Transverse colon (tissue), 4 donors: ENCODE results near the gene RTF2. TPM values are rescaled to one million over a fixed set of nuclear protein-coding genes. Genes with fewer than 3 reads are reported as not detected.
"Not testable (repeated sequence)": the region's sequence is repeated elsewhere in the genome, so short reads cannot be mapped to it uniquely, and the experiment has no call there.

Experiments used
- DNase-seq: peaks from one replicate; pipeline ENCODE4 v3.0.0-alpha.2; 2019
- H3K27ac ChIP-seq, 4 donors: fragments of 200-600 bp; sonication (generic); 2 replicates each; pipeline ENCODE4 v1.5.1; 2016 to 2018; ENCODE audit warnings: inconsistent platforms in 4 of 4
- H3K27me3 ChIP-seq: fragments of 200-600 bp; sonication (generic); 2 replicates; pipeline ENCODE4 v1.5.1; 2017; ENCODE audit warnings: inconsistent platforms
- H3K36me3 ChIP-seq, 4 donors: fragments of 200-600 bp; sonication (generic); 2 replicates each; pipeline ENCODE4 v1.5.1; 2017 to 2019; ENCODE audit warnings: inconsistent platforms in 4 of 4
- H3K4me1 ChIP-seq, 4 donors: fragments of 200-600 bp; sonication (generic); 2 replicates each; pipeline ENCODE4 v1.5.1; 2017 to 2020; ENCODE audit warnings: inconsistent platforms in 4 of 4
- H3K4me3 ChIP-seq, 4 donors: fragments of 200-600 bp; sonication (generic); 1 replicate in 1 of 4; 2 replicates in 3 of 4; pipeline versions ENCODE4 v1.5.1 to v1.6.1; 2017 to 2019; ENCODE audit warnings: inconsistent platforms in 4 of 4
- H3K9me3 ChIP-seq, 2 donors: fragments of 200-600 bp; sonication (generic); 2 replicates each; pipeline ENCODE4 v1.5.1; 2017 to 2019; ENCODE audit warnings: inconsistent platforms in 2 of 2
- EP300 ChIP-seq: sonication (generic); formaldehyde crosslinking; IDR thresholded peaks from one replicate; pipeline ENCODE4 v1.6.1; 2017; ENCODE audit warnings: antibody characterized with exemption, low read depth
- POLR2A ChIP-seq: fragments of 450-650 bp; IDR thresholded peaks from one replicate; pipeline ENCODE4 v1.6.1; 2016; ENCODE audit warnings: antibody characterized with exemption, mild to moderate bottlenecking, moderate library complexity
- POLR2AphosphoS5 ChIP-seq, 3 donors: sonication (generic); formaldehyde crosslinking; IDR thresholded peaks; one replicate each; pipeline ENCODE4 v1.6.1; 2016; ENCODE audit warnings: antibody characterized with exemption in 3 of 3
- WGBS, 2 donors: methylation state at CpG; one replicate each; pipeline ENCODE4 v1.1.5; 2018; ENCODE audit warnings: low coverage in 1 of 2; 5-methylcytosine and 5-hydroxymethylcytosine counted together
- in situ Hi-C, 4 donors: fragments of 200-750 bp; cut with MboI; loops; one replicate each; pipeline versions ENCODE4 v1.15.0 to v1.15.1; 2017; ENCODE audit warnings: low sequenced_read_pairs in 3 of 4, low pct_ligation_motif_present in 1 of 4, low pct_unique_long_range_greater_than_20kb in 1 of 4
- intact Hi-C: fragments of 100-400 bp; cut with DNase I; formaldehyde crosslinking; loops from one replicate; pipeline ENCODE4 v1.15.1; 2023; ENCODE audit warnings: low total_unique reads
- total RNA-seq, 4 donors: library from RNA; depleted of rRNA; stranded (reverse); fragments of >200 nt; gene quantifications; one replicate each; pipeline ENCODE4 v1.1.0, GENCODE V29; 2016
- TF ChIP-seq, protein P1 (sequence below), 5 experiments: fragments of 200-600 bp in 3 of 5; fragments of 450-650 bp in 2 of 5; sonication (generic) in 3 of 5; IDR thresholded peaks; 1 replicate in 2 of 5; 2 replicates in 3 of 5; pipeline ENCODE4 v1.5.1; 2016 to 2017; ENCODE audit warnings: antibody characterized with exemption in 5 of 5, inconsistent platforms in 3 of 5, mild to moderate bottlenecking in 2 of 5, moderate library complexity in 1 of 5

RTF2 gene
- total RNA-seq, 4 donors from 2014 or later = 49.5 to 130 (median 50.5) TPM

DNA sequence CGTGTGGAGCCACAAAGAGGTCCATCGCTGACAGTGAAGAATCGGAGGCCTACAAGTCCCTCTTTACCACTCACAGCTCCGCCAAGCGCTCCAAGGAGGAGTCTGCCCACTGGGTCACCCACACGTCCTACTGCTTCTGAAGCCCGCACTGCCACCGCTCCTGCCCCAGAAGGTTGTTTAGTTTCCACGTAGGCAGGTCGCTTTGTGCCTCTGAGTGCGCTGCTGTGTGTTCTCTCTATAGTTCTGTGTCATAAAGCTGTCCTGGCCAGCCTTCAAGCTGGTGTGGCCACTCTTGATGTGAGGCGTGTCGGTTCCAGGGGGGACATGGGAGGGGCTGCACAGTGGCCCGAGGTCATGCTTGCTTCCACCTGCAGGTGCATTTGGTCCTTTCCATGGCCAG is 49.7 kb downstream of the RTF2 start:
- in situ Hi-C loops = no loop called here
- no peak overlapping the region for H3K4me3 ChIP-seq
- peaks cover 13 to 18% of the 10 kb centered on the region in 2 donors for H3K9me3 ChIP-seq
- WGBS, 2 donors = 96% methylated on average over 14 of the region's 14 CpGs; no CpG with 5 or more reads in 1 of the 2 donors
- no peak for TF ChIP-seq POLR2A
- TF ChIP-seq POLR2AphosphoS5 (IDR thresholded peaks at IDR 0.05) = no peak
- TF ChIP-seq, protein P1, sequence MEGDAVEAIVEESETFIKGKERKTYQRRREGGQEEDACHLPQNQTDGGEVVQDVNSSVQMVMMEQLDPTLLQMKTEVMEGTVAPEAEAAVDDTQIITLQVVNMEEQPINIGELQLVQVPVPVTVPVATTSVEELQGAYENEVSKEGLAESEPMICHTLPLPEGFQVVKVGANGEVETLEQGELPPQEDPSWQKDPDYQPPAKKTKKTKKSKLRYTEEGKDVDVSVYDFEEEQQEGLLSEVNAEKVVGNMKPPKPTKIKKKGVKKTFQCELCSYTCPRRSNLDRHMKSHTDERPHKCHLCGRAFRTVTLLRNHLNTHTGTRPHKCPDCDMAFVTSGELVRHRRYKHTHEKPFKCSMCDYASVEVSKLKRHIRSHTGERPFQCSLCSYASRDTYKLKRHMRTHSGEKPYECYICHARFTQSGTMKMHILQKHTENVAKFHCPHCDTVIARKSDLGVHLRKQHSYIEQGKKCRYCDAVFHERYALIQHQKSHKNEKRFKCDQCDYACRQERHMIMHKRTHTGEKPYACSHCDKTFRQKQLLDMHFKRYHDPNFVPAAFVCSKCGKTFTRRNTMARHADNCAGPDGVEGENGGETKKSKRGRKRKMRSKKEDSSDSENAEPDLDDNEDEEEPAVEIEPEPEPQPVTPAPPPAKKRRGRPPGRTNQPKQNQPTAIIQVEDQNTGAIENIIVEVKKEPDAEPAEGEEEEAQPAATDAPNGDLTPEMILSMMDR (IDR thresholded peaks at IDR 0.05) = no peak
- TF ChIP-seq EP300 = no peak
- no peak for DNase-seq
- peaks cover 0 to 63% (median 18%) of the 10 kb centered on the region in 4 donors for H3K36me3 ChIP-seq
- intact Hi-C loops = no loop called here
- no peaks in the 10 kb centered on the region for H3K27me3 ChIP-seq
- H3K27ac ChIP-seq = no peak overlapping the region
- peaks cover 0 to 10% (median 0%) of the 10 kb centered on the region in 4 donors for H3K4me1 ChIP-seq

DNA sequence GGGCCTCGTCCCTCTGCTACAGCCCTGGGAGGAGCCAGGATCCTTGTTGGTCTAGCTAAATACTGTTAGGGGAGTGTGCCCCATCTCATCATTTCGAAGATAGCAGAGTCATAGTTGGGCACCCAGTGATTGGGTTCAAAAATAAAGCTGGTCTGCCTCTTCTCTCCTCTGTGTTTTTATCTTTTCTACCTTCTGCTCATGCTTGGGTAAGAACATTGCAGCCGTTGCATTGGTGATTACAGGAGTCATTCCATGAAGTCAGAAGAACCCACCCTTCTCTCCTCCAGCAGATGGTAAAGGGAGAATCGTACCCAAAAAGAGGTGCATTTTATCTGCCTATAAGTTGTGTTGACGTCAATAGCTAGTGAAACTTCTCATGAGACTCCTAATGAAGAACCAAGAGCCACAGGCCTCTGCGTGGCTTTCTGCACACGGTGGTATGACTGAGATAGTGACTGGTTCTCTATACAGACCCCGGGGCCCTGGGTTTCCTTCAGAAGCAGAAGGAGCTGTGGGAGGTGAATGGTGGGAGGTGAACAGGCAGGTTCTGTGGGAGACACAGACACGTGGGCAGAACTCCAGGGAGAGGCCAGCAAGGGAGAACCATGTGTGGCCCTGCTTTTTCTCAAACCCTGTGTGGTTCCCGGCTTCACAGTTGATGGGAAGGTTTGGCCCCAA is 50.4 kb downstream of the RTF2 start:
- intact Hi-C loops (no loop called here), in situ Hi-C loops (no loop called here)
- DNase-seq = no peak
- WGBS, 2 donors = 88 to 100% methylated on average over 7 to 10 of the region's 10 CpGs
- no peak overlapping the region for H3K27ac ChIP-seq
- peaks cover 0 to 55% (median 18%) of the 10 kb centered on the region in 4 donors for H3K36me3 ChIP-seq
- H3K4me1 ChIP-seq = peaks cover 0 to 10% (median 0%) of the 10 kb centered on the region in 4 donors
- no peak overlapping the region for H3K4me3 ChIP-seq
- TF ChIP-seq, protein P1 (IDR thresholded peaks at IDR 0.05) = no peak
- no peak for TF ChIP-seq POLR2AphosphoS5 (IDR thresholded peaks at IDR 0.05)
- peaks cover 13 to 18% of the 10 kb centered on the region in 2 donors for H3K9me3 ChIP-seq
- H3K27me3 ChIP-seq = no peaks in the 10 kb centered on the region

DNA sequence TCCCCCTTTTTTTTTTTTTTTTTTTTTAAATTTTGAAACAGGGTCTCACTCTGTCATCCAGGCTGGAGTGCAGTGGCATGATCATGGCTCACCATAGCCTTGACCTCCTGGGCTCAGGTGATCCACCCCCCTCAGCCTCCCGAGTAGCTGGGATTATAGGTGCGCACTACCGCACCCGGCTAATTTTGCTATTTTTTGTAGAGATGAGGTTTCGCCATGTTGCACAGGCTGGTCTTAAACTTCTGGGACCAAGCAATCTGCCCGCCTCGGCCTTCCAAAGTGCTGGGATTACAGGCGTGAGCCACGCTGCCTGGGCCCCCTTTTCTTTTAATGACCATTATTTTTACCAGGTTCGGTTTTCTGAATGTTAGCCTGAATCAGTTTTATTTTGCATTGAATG is 51.1 kb downstream of the RTF2 start:
- WGBS, 2 donors = 96 to 97% methylated on average over 5 to 10 of the region's 10 CpGs
- H3K27ac ChIP-seq = no peak overlapping the region
- H3K4me1 ChIP-seq = peaks cover 0 to 10% (median 0%) of the 10 kb centered on the region in 4 donors
- no peaks in the 10 kb centered on the region for H3K27me3 ChIP-seq
- in situ Hi-C loops = no loop called here
- intact Hi-C loops = no loop called here
- TF ChIP-seq POLR2A (no peak), EP300 (no peak), POLR2AphosphoS5 (IDR thresholded peaks at IDR 0.05) (no peak)
- TF ChIP-seq, protein P1 (IDR thresholded peaks at IDR 0.05) = no peak
- H3K36me3 ChIP-seq = peaks cover 0 to 48% (median 18%) of the 10 kb centered on the region in 4 donors
- H3K4me3 ChIP-seq = no peak overlapping the region
- no peak for DNase-seq
- H3K9me3 ChIP-seq = peaks cover 13 to 18% of the 10 kb centered on the region in 2 donors

DNA sequence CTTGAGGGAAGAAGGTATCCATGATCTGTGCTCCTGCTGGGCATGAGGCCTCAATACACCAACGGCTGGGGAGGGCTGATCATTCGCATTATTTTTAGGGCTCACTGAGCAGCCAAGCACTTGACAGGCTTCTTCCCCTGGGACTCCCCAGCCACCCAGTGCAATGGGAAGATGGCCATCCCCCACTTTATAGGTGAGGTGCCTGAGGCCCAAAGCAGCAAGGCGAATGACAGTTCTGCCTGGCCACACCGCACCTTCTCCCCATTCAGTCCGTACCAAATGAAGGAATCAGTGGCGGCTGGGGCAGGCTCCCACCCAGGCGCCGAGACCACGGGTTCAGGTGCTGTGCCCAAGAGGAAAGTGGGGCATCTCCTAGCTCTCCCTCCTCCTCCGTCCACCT is 51.8 kb downstream of the RTF2 start:
- intact Hi-C loops = no loop called here
- Histone ChIP-seq H3K27ac (no peak overlapping the region), H3K4me3 (no peak overlapping the region), H3K36me3 (peaks cover 0 to 48% (median 18%) of the 10 kb centered on the region in 4 donors), H3K27me3 (no peaks in the 10 kb centered on the region), H3K9me3 (peaks cover 13 to 18% of the 10 kb centered on the region in 2 donors), H3K4me1 (peaks cover 0 to 10% (median 0%) of the 10 kb centered on the region in 4 donors)
- no peak for DNase-seq
- in situ Hi-C loops = no loop called here
- TF ChIP-seq EP300 = no peak
- TF ChIP-seq, protein P1 (IDR thresholded peaks at IDR 0.05) = no peak
- no peak for TF ChIP-seq POLR2AphosphoS5 (IDR thresholded peaks at IDR 0.05)
- TF ChIP-seq POLR2A = no peak
- WGBS, 2 donors = 99 to 100% methylated on average over 1 to 10 of the region's 10 CpGs

DNA sequence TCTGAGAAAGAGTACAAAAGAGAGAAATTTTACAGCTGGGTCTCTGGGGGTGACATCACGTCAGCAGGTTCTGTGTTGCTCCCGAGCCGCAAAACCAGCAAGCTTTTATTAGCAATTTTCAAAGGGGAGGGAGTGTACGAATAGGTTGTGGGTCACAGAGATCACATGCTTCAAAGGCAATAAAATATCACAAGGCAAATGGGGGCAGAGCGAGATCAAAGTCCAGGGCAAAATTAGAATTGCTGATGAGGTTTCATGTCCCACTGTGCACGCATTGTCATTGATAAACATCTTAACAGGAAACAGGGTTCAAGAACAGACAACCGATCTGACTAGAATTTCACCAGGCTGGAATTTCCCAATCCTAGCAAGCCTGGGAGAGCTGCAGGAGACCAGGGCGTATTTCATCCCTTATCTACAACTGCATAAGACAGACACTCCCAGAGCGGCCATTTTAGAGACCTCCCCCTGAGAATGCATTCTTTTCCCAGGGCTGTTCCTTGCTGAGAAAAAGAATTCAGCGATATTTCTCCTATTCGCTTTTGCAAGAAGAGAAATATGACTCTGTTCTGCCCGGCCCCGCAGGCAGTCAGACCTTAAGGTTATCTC is 52.4 kb downstream of the RTF2 start:
- in situ Hi-C loops, H3K4me1 ChIP-seq, H3K4me3 ChIP-seq, H3K27ac ChIP-seq, intact Hi-C loops, H3K27me3 ChIP-seq, DNase-seq: not testable (repeated sequence)
- Histone ChIP-seq H3K36me3 (peaks cover 0 to 48% (median 18%) of the 10 kb centered on the region in 4 donors), H3K9me3 (peaks cover 13 to 18% of the 10 kb centered on the region in 2 donors)
- 96 to 98% methylated on average over 6 to 13 of the region's 13 CpGs for WGBS, 2 donors
